ENCODE results near the gene SORCS3. TPM values are rescaled to one million over a fixed set of nuclear protein-coding genes. Genes with fewer than 3 reads are reported as not detected.

The SORCS3 gene
- total RNA-seq, 1 donor, result 0.27 TPM

DNA sequence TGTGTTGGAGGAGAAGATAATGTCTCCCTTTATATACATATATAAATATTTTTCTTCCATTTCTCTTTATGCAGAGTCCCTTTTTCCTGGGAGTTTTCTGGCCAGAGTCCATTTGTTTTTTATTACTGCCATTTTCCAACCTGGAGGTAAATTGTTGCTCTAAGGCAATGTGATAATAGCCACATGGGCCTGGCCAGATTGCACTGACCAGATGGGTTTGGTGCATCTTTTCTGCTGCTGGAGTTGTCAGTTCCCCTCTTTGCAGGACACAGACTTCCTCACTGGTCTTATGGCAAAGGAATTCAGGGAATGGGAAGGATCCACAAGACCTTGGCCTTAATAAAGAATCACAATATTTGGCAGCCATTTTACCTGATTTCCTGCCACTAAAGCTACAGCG is 254.9 kb downstream of the SORCS3 start:
- TF ChIP-seq, protein P1, sequence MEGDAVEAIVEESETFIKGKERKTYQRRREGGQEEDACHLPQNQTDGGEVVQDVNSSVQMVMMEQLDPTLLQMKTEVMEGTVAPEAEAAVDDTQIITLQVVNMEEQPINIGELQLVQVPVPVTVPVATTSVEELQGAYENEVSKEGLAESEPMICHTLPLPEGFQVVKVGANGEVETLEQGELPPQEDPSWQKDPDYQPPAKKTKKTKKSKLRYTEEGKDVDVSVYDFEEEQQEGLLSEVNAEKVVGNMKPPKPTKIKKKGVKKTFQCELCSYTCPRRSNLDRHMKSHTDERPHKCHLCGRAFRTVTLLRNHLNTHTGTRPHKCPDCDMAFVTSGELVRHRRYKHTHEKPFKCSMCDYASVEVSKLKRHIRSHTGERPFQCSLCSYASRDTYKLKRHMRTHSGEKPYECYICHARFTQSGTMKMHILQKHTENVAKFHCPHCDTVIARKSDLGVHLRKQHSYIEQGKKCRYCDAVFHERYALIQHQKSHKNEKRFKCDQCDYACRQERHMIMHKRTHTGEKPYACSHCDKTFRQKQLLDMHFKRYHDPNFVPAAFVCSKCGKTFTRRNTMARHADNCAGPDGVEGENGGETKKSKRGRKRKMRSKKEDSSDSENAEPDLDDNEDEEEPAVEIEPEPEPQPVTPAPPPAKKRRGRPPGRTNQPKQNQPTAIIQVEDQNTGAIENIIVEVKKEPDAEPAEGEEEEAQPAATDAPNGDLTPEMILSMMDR (IDR thresholded peaks at IDR 0.05; ENCODE audit: insufficient read depth, low read length), result no peak
- DNase-seq (ENCODE audit: low read depth), result no peak
- H3K4me3 ChIP-seq (ENCODE audit: low read depth, low read length), result no peak overlapping the region

DNA sequence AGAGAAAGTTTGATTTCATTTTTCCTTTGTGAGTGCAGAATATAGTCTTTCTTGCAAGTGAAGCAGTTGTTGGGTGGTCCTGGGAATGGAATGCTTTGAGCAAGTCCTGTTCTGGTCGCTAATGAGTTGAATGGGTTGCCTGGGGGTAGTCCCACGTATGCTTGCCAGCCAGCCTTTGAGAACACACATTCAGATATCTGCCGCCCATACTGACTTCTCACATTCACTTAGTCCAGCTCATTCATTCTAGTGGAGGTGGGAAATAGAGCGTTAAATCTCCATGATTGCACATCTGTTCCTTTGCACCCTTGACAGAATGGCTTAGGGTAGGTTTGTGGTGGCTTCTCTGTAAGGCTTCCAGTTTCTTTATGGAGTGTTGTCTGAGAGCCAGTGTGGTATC is 256.6 kb downstream of the SORCS3 start:
- no peak for DNase-seq (ENCODE audit: low read depth)
- TF ChIP-seq, protein P1 (IDR thresholded peaks at IDR 0.05; ENCODE audit: insufficient read depth, low read length), result no peak
- H3K4me3 ChIP-seq (ENCODE audit: low read depth, low read length), result no peak overlapping the region

DNA sequence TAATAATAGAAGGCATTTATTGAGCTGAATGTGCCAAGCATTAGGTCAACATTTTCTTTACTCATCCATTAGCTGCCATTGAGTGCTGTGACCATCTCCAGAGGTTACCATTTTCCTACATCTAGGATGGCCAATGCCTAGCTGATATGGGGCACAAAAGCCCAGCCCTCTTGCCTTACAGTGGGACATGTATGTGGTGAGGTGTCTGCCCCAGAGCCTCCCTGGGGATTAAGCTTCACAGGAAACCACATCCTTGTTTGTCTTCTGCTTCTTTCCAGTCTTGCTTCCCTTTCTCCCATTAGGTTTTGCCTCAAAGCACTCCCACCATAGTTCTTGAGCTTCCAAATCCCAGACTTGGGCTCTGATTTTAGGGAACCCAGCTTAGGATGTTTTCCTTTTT is 258.7 kb downstream of the SORCS3 start:
- TF ChIP-seq, protein P1 (IDR thresholded peaks at IDR 0.05; ENCODE audit: insufficient read depth, low read length), result no peak
- H3K4me3 ChIP-seq (ENCODE audit: low read depth, low read length), result no peak overlapping the region
- DNase-seq (ENCODE audit: low read depth), result no peak

DNA sequence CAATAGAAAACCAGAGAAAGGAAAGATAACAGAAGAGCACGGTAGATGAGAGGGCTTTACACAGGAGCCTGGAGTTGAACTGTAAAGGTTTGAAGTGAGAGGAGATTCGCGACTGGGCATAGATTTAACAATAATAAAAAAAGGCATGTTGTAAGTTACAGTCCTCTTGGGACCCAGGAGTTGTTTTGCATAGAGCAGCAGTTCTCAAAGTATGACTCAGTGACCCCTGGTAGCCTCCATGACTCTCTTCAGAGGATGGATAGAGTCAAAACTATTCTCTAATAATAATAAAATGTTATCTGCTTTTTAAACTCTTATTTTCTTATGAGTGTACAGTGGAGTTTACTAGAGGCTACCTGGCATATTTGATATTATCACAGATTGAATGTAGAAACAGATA is 262.3 kb downstream of the SORCS3 start:
- H3K4me3 ChIP-seq (ENCODE audit: low read depth, low read length), result no peak overlapping the region
- TF ChIP-seq, protein P1 (IDR thresholded peaks at IDR 0.05; ENCODE audit: insufficient read depth, low read length), result no peak
- peak; percentile 33 for DNase-seq (ENCODE audit: low read depth)

DNA sequence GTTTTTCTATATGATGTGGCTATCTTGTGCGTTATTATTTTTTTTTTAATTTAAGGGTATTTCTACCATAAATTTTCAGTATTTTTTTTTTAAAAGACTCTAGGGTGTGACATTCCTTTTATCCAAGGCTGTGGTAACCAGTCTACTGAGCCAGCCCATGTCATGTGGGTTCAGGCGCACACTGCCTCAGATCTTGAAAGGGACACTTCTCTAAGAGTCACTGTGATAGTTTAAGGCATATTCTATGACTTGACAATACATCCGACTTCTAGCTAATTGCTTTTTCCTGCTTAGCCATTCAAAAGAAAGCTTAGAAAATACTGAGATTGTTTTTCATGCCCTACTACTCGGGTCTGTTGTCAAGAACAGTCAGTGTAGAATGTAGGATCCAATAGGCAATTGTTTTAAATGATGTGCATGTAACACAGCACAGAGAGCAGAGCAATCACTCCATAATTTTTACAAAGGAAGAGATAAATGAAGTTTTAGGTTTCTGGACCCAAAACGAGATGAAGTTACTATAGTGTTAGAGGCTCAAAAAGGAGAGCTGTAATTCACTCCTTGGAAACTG is 263.7 kb downstream of the SORCS3 start:
- H3K4me3 ChIP-seq (ENCODE audit: low read depth, low read length), result no peak overlapping the region
- TF ChIP-seq, protein P1 (IDR thresholded peaks at IDR 0.05; ENCODE audit: insufficient read depth, low read length), result no peak
- no peak for DNase-seq (ENCODE audit: low read depth)

DNA sequence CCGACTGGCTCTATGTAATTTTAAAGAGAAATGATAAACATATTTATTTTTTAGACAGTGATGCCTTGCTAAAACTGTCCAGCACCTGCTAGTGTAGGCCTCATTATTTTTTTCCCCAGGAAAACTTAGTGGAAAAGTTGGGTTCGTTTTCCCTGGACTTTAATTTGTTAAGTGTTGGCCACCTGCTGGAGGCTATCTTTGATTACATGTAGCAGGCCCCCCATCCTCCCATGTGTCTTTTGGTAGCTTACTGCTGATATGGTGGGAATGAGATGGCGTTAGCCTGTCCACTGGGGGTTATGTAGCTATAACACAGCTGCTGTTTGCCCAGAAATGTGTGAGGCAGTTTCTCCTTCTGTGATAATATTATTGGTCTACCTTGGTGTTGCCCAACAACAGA is 265.0 kb downstream of the SORCS3 start:
- TF ChIP-seq, protein P1 (IDR thresholded peaks at IDR 0.05; ENCODE audit: insufficient read depth, low read length), result no peak
- DNase-seq (ENCODE audit: low read depth), result no peak
- no peak overlapping the region for H3K4me3 ChIP-seq (ENCODE audit: low read depth, low read length)

DNA sequence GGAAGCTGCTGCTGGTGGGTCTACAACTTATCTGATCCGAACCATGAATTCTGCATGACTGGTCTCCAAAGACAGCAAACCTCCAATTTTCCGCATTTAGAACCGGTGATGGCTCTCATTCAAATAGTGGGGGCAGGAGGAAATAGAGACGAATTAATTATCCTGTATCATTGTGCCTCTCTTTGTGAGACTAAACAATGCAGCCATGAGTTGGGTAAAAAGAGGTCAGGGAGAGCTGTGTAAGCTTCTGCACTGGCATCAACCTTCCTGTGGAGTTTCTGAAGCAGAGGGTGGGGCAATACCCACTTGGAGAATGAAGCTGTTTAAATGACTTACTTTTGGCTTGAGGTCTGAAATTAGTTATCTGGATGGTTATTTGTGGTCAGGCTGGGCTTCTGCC is 266.4 kb downstream of the SORCS3 start:
- TF ChIP-seq, protein P1 (IDR thresholded peaks at IDR 0.05; ENCODE audit: insufficient read depth, low read length), result no peak
- H3K4me3 ChIP-seq (ENCODE audit: low read depth, low read length), result no peak overlapping the region
- DNase-seq (ENCODE audit: low read depth), result no peak

Data from fibroblast of the aortic adventitia (primary cell).